HG03064 (cell line): ENCODE results near the gene JDP2.

Source experiments
- ATAC-seq: cut with Tn5 transposase; IDR thresholded peaks from one replicate; pipeline ENCODE4 v1.9.1; 2021; ENCODE audit warnings: low read depth; ENCODE audit not compliant: unreplicated experiment

The JDP2 gene

DNA sequence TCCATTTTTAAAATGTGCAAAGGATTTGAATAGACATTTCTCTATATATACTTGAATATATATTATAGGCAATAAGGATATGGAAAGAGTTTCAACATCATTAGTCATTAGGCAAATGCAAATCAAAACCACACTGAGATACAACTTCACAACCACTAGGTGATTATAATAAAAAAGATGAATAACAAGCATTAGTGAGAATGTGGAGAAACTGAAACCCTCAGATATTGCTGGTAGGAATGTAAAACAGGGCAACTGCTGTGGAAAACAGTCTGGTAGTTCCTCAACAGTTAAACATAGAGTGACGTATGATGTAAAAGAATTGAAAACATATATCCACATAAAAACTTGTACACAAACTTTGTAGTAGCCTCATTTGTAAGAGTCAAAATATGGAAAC lies 82.7 kb downstream of the JDP2 start:
- no peak for ATAC-seq

DNA sequence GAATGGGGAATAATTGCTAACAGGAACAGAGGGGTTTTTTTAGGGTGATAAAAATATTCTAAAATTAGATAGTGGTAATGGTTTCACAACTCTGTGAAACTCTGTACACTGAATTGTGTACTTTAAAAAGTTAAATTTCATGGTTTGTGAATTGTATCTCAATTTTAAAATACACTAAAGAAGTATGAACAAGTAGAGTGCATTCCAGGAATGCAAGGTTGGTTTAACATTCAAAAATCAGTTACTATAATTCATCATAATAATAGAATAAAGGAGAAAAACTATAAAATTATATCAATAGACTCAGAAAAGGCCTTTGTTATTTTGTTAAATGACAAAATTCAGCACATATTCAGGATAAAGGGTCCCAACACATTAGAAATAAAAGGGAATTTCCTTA lies 83.4 kb downstream of the JDP2 start:
- no peak for ATAC-seq

DNA sequence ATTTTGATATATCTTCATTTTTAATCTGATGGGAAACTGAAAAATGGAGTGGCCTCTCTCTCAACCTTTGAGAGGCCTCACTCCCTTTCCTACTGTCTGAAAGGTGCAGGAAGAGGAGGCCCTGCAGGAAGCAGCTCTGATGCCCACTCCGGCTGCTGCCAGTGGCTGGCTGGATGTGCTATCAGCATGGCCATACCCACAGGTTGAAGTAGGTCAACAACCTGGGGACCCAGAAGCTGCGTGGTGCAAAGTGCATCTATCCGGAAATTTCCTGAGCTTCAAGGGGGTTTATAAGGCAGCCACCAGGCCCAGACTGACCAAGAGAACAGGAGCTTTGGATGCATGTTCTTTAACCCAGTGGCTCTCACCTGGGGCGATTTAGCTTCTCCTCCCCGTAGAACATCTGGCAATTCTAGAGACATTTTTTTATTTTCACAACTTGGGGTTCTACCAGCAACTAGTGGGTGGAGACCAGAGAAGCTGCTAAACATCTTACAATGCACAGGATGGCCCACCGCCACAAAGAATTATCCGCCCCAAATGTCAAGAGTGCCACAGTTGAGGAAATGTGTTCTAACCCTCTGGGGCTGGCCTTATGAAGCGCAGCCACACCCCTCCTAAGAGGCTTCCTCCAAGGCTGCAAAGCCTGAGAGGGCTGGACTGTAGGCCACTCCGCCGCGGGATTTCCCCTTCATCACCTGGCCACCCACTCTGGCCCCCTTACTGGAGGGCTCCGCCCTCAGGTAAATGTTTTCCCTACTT lies 86.3 kb downstream of the JDP2 start:
- ATAC-seq = peak; percentile 40

DNA sequence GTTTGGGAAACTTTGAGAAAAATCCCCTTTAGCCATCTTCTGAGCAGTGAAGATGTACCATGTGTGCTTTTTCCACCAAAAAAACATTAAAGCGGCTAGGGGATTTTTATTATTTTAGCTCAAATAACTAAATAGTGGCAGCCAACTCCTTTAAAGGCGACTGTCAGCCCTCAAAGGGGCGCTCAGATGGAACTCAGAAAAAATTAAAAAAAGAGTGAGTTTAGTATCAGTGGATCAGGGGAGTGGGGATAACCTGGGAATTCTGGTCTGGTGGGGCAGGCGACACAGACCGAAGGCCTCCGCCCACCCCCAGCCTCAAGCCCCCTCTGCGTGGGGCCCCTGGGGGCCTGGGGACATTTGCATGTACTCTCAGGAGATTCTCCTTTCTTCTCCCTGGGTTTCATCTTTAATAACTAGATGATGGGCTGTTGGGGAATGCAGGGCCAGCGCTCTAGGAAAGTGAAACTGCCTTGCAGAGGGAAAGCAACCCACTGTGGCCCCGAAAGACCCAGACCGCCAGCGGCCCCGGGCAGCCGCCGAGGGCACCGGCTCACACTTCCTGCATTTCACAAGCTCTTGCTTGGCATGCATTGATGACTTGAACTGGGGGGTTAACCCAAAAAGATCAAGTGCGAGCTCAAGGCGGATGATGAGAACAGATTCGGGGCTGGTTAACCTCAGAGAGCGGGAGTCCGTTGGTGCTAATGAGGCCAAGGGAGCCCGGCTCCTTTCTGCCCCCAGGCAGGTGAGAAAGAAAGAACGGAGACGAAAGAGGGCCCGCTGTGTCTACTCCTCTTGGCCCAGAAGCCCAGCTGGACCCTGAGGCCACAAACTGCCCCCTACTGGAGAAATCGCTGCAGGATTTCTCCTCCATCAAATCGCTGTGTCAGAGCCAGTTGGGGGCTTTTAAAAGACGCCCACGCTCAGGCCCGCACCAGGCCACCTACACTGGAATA lies 87.1 kb downstream of the JDP2 start:
- ATAC-seq = peak; percentile 53

DNA sequence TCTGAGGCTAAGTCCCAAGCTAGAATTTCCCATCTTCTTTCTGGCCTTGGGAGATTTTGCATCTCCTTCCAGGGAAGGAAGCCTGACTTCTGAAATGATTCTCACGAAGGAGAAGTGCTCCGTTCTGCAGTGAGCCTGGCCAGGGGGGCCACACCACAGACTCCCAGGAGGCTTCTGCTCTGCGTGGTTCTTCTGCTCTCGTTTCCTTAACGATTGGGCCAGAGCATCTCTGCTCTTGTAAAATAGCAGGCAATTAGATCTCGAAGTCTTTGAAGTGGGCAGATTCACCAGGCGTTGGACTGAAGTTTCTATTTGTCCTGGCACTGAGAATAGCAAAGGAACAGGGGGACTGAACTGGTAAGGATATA lies 87.8 kb downstream of the JDP2 start:
- peak; percentile 44 for ATAC-seq

DNA sequence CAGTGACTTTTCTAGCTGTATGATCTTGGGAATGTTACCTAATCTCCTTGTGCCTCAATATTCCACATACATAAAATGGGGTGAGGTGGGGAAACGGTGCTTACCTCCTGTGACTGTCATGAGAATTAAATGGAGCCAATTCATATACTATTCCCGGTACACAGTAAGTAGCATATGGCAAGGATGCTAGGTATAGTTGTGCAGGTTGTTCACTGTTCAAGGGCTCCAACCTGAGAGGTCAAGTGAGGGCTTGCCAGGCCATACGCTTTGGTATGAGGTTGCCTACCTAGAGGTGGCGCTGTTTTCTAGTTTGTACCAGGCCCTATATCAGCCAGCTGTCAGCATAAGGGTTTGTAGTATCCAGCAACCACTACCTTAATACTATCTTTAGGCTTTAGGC lies 90.8 kb downstream of the JDP2 start:
- ATAC-seq = no peak

DNA sequence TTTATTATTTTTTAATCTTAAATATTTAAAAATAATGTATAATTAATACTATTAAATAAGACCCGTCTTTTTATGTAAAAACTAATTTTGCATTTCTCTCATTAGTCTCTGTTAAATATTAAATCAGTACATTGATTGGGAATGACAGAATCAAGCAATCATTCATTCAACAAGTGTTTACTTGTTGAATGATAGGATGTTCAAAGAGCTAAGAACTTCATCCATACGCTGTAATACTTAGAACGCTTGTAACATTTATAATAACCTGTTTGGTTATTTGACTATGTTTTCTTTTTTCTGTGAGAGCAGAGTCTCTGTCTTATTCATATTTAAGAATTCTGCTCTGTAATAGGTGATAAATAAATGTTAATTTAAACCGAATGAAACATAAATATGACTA lies 91.6 kb downstream of the JDP2 start:
- ATAC-seq = no peak

DNA sequence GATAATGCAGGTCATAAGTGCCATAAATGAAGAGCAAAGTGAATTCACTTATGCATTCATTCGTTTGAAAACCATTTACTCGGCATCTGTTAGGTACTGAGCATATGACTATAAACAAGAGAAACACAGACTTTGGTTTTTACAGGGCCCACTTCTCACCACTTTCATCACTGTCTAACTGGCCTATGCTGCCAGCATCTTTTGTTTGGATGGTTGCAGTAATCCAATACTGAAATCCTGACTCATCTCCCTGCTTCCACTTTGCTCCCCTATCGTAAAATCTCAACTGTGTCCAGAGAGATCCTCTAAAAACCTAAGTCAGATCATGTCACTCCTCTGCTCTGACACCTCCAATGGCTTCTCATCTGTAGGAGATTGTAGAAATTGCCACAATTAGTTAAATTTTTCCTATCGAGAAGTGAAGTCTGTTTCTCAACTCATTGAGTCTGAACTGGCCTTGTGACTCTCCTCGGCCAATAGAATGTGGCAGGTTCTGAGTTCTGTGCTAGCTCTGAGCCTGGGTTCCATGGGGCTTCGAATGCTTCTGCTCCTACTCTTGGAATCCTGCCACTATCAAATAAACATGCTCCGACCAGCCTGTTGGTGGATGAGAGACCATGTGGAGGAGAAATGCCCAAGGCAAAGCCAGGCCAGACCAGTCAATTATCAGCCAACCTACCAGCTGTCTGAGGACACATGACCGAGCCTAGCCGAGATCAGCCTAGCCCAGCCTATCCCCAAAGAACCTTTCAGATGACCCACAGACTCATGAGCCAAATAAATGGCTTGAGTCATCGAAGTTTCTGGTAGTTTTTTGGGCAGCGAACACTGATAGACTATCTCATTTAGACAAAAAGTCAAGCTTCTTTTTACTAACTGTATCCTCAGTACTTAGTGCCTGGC lies 92.3 kb downstream of the JDP2 start:
- ATAC-seq = no peak

DNA sequence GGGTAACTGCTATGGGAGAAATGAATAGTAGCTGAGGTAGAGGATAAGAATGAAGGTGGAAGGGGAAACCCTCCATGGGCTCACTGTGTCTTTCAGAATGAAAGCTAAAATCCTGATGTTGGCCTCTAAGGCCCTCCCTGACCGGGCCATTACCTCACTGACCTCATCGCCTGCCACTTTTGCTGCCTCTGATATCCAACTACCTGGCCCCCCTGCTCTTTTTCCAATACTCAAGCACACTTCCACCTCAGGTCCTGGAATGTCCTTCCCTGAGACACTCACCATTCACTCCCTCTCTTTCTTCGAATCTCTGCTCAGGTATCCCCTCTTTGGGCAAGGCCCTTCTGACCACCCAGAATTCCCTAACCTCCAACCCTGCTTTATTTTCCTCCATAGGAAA lies 93.0 kb downstream of the JDP2 start:
- ATAC-seq = no peak

DNA sequence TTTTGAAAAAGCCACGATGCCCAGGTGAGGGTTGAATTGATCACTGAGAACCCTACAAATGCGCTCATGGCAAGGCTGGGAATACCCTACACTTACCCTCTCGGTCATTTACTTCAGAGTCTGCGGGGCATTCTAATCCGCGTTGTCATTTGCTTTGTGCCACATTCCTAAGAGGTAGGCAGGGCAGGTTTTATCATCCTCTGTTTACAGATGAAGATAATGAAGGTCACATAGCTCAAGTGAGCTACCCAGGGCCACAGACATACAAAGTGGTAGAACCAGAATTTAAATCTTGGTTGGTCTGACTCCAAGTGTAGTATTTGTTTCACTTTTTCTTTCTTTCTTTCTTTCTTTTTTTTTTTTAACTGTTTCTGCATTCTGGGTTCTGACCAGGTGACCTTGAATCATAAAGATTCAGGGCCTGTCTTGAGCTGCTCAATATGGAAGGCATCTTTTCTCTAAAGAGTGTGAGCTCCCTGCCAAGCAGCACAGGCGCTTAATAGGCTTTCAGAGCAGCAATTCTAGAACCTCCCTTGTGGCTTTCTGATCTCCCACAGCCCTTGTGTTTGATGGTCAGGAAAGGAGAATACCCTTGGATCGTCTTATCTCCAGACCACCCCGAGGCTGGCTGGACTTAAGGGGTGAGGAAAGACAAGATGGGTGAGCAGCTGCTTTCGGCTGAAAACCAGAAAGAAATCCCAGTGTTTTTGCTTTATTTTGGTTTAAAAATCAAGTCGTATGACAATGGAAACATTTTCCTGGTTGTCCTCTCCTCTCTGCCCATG lies 93.8 kb downstream of the JDP2 start:
- ATAC-seq = no peak

DNA sequence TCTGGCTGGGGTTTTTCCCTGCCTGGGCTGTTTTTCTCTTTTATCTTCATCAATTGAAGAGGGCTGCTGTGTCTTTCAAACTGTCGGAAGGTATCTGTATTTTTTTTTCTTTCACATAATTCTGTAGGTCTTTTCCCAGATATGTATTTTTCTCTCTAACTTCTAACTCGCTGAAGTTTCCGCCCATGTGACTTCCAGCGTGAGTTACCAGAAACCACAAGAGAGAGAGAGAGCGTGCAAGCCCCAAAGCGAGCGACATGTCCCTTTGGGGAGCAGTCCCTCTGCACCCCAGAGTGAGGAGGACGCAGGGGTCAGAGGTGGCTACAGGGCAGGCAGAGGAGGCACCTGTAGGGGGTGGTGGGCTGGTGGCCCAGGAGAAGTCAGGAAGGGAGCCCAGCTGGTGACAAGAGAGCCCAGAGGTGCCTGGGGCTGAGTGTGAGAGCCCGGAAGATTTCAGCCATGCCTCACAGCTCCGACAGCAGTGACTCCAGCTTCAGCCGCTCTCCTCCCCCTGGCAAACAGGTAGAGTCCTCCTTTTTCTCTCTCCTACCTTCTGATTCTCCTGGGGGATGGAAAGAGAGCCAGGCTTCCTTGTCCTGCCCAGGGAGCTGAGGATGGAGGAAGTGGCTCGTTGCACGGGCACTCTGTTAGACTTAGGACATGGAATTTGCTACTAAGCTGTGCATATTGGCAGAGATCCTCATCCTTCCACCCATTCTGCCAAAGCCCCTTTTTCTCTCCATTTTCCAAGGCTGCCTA lies 94.6 kb downstream of the JDP2 start, which contains the start of gene BATF:
Gene BATF (plus strand): TSS at position 246 of the 759 bp plus-strand sequence. CDS start 214 bp downstream, at position 460.
- ATAC-seq = peak; percentile 53

DNA sequence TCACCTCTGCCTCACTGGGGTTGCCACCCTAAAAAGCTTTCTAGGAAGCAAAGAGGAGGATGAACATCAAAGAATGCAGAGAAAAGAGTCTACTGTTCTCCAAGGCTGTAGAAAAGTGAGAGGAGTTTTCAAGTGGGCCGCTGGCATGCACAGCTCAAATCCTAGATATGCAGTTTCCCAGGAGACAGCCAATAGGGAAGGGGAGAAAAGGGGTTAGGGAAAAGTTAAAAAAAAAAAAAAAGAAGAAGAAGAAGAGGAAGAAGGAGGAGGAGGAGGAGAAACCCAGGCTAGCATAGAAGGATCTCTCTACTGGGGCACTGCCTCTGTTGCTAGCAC lies 95.1 kb downstream of the JDP2 start:
- no peak for ATAC-seq
